OCI-LY7 (cell line): Measurements from ENCODE around the gene DNAH11. TPM values are rescaled to one million over a fixed set of nuclear protein-coding genes. Genes with fewer than 3 reads are reported as not detected.

Experiments used
- BruUV-seq: library from RNA; stranded (reverse); fragments of 400-500 nt; replicated peaks from 2 replicates; lab custom pipeline; 2021; lab: Mats Ljungman, UMichigan
- CTCF ChIA-PET: fragments of 300-600 bp; sonication (Branson Sonifier 250); formaldehyde crosslinking; loops from one replicate; lab custom pipeline; 2022; ENCODE audit warnings: antibody characterized with exemption; ENCODE audit not compliant: unreplicated experiment; lab: Charles Lee
- POLR2A ChIA-PET: fragments of 300-600 bp; sonication (Branson Sonifier 250); formaldehyde crosslinking; loops from one replicate; lab custom pipeline; 2022; ENCODE audit warnings: antibody characterized with exemption; lab: Charles Lee
- DNase-seq: peaks from one replicate; pipeline ENCODE4 v3.0.0-alpha.2; 2015; ENCODE audit warnings: low spot score
- H2AFZ ChIP-seq: fragments of 200-600 bp; sonication (generic), shearing (Covaris generic); 2 replicates; pipeline ENCODE4 v1.6.1; 2014; ENCODE audit warnings: mild to moderate bottlenecking, antibody characterized with exemption, low read length, moderate library complexity
- H3K27ac ChIP-seq: fragments of 200-600 bp; sonication (generic); 2 replicates; pipeline ENCODE4 v1.5.1; 2014; ENCODE audit warnings: mixed run types, low read depth, mild to moderate bottlenecking, moderate library complexity, low read length, inconsistent platforms; ENCODE audit not compliant: poor library complexity, severe bottlenecking
- H3K36me3 ChIP-seq: fragments of 200-600 bp; sonication (generic); 2 replicates; pipeline ENCODE4 v1.6.1; 2014; ENCODE audit warnings: mild to moderate bottlenecking, antibody characterized with exemption, low read length, moderate library complexity, mixed read lengths; ENCODE audit not compliant: insufficient read depth
- H3K4me1 ChIP-seq: fragments of 200-600 bp; sonication (generic); 2 replicates; pipeline ENCODE4 v1.5.1; 2014; ENCODE audit warnings: mild to moderate bottlenecking, low read length; ENCODE audit not compliant: insufficient read depth, poor library complexity, severe bottlenecking
- H3K4me2 ChIP-seq: fragments of 200-600 bp; sonication (generic); 2 replicates; pipeline ENCODE4 v1.6.1; 2014; ENCODE audit warnings: mild to moderate bottlenecking, low read length
- H3K4me3 ChIP-seq: fragments of 200-600 bp; sonication (generic); 2 replicates; pipeline ENCODE4 v1.5.1; 2014; ENCODE audit warnings: mild to moderate bottlenecking, low read depth, low read length; ENCODE audit not compliant: poor library complexity, severe bottlenecking
- H3K79me2 ChIP-seq: fragments of 200-600 bp; sonication (generic); 2 replicates; pipeline ENCODE4 v1.6.1; 2016; ENCODE audit warnings: low read depth, mild to moderate bottlenecking, low read length, moderate library complexity, mixed read lengths; ENCODE audit not compliant: insufficient read depth
- H3K9me2 ChIP-seq: fragments of 200-600 bp; sonication (generic); 2 replicates; pipeline ENCODE4 v1.6.1; 2016; ENCODE audit warnings: mild to moderate bottlenecking, low read length, mixed read lengths; ENCODE audit not compliant: insufficient read depth
- H3K9me3 ChIP-seq: fragments of 200-600 bp; sonication (generic); 2 replicates; pipeline ENCODE4 v1.6.1; 2014; ENCODE audit warnings: mild to moderate bottlenecking, mixed run types, low read length, mixed read lengths
- H4K20me1 ChIP-seq: fragments of 200-600 bp; sonication (generic); 2 replicates; pipeline ENCODE4 v1.6.1; 2014; ENCODE audit warnings: mild to moderate bottlenecking, antibody characterized with exemption, low read length, moderate library complexity, mixed read lengths; ENCODE audit not compliant: insufficient read depth
- CTCF ChIP-seq: fragments of 200-600 bp; sonication (generic); conservative IDR thresholded peaks from 2 replicates; pipeline ENCODE4 v1.5.1; 2014; ENCODE audit warnings: mild to moderate bottlenecking, antibody characterized with exemption, low read length, moderate library complexity, mixed read lengths
- EZH2phosphoT487 ChIP-seq: fragments of 200-600 bp; sonication (generic); IDR thresholded peaks from 2 replicates; pipeline ENCODE4 v1.6.1; 2018; ENCODE audit warnings: low read depth, borderline replicate concordance, mild to moderate bottlenecking, mixed run types, antibody characterized with exemption, low read length, moderate library complexity, mixed read lengths
- intact Hi-C: fragments of 100-400 bp; cut with micrococcal nuclease; formaldehyde crosslinking; loops from one replicate; pipeline ENCODE4 v1.10.0; 2022; ENCODE audit not compliant: unreplicated experiment
- total RNA-seq, 2 experiments: library from RNA; depleted of rRNA in 1 of 2; stranded (reverse); fragments of >200 nt in 1 of 2; shearing (Covaris generic) in 1 of 2; gene quantifications; 2 replicates each; pipeline ENCODE4 v1.2.3, GENCODE V29; 2014 to 2022

Gene DNAH11
- total RNA-seq, 2 experiments from 2014 or later: not detected

GRCh38 chr7:21887779-21888178 lies 344.9 kb downstream of the DNAH11 start:
- Histone ChIP-seq H4K20me1 (0 out of 2 replicates have a peak, but pooled peaks cover 3% of the 10 kb centered on the region), H3K79me2 (no peaks in the 10 kb centered on the region), H3K4me2 (no peak overlapping the region), H3K27ac (no peak overlapping the region), H3K36me3 (no peaks in the 10 kb centered on the region), H2AFZ (no peak overlapping the region), H3K4me3 (no peak overlapping the region), H3K9me3 (no peaks in the 10 kb centered on the region), H3K9me2 (no peaks in the 10 kb centered on the region), H3K4me1 (no peaks in the 10 kb centered on the region)
- intact Hi-C loops: no loop called here
- TF ChIP-seq EZH2phosphoT487 (no peak), CTCF (no peak)
- POLR2A ChIA-PET: no interaction called here
- no TSS peak for BruUV-seq
- no peak for DNase-seq
- CTCF ChIA-PET: no interaction called here

- no peak overlapping the region for H3K4me2 ChIP-seq
- BruUV-seq: no TSS peak
- H4K20me1 ChIP-seq: 0 out of 2 replicates have a peak, but pooled peaks cover 3% of the 10 kb centered on the region
- no peak for DNase-seq
- POLR2A ChIA-PET: interaction anchor here (0.5 to 0.7 kb wide), 2 partner anchors 10 to 1013 kb away, joined by 3 read pairs; no protein-coding TSS in a partner anchor
- H3K79me2 ChIP-seq: no peaks in the 10 kb centered on the region
- H3K4me3 ChIP-seq: no peak overlapping the region
- peaks cover 13% of the 10 kb centered on the region for H3K36me3 ChIP-seq
- CTCF ChIA-PET: no interaction called here
- no peak overlapping the region for H2AFZ ChIP-seq
- no peaks in the 10 kb centered on the region for H3K4me1 ChIP-seq
- H3K9me2 ChIP-seq: no peaks in the 10 kb centered on the region
- no peaks in the 10 kb centered on the region for H3K9me3 ChIP-seq
- TF ChIP-seq EZH2phosphoT487 (no peak), CTCF (no peak)
- H3K27ac ChIP-seq: no peak overlapping the region
- intact Hi-C loops: loop anchor here (5.0 kb wide), 1 partner anchor 111 kb away; no protein-coding TSS in a partner anchor
Measured at GRCh38 chr7:21891291-21891690, 348.5 kb downstream of the DNAH11 start.

GRCh38 chr7:21893401-21893800 lies 350.6 kb downstream of the DNAH11 start:
- ChIA-PET POLR2A (interaction anchor here (0.6 to 0.7 kb wide), 2 partner anchors 13 to 28 kb away, joined by 3 read pairs; no protein-coding TSS in a partner anchor), CTCF (no interaction called here)
- no TSS peak for BruUV-seq
- Histone ChIP-seq H3K4me3 (no peak overlapping the region), H3K9me3 (no peaks in the 10 kb centered on the region), H3K4me1 (peaks cover 9% of the 10 kb centered on the region), H3K4me2 (no peak overlapping the region), H3K36me3 (peaks cover 26% of the 10 kb centered on the region), H3K79me2 (no peaks in the 10 kb centered on the region), H3K27ac (no peak overlapping the region), H3K9me2 (no peaks in the 10 kb centered on the region), H2AFZ (no peak overlapping the region), H4K20me1 (no peaks in the 10 kb centered on the region)
- no peak for DNase-seq
- TF ChIP-seq EZH2phosphoT487 (no peak), CTCF (no peak)
- intact Hi-C loops: loop anchor here (5.0 kb wide), 1 partner anchor 109 kb away; no protein-coding TSS in a partner anchor
